Glutamatergic neuron (in vitro differentiated cells): Measurements from ENCODE around the gene APPL1. TPM values are rescaled to one million over a fixed set of nuclear protein-coding genes. Genes with fewer than 3 reads are reported as not detected.
"Not testable (repeated sequence)": the region's sequence is repeated elsewhere in the genome, so short reads cannot be mapped to it uniquely, and the experiment has no call there.

Experiments used
- DNase-seq: peaks from one replicate; pipeline ENCODE4 v3.0.0; 2022
- H3K27ac Mint-ChIP-seq: one replicate; pipeline ENCODE4 v1.8.0; 2020; ENCODE audit warnings: mild to moderate bottlenecking, mixed read lengths, inconsistent platforms; ENCODE audit not compliant: unreplicated experiment
- H3K27me3 Mint-ChIP-seq: one replicate; pipeline ENCODE4 v1.8.0; 2020; ENCODE audit warnings: mild to moderate bottlenecking, moderate library complexity, mixed read lengths, inconsistent platforms; ENCODE audit not compliant: unreplicated experiment
- H3K36me3 Mint-ChIP-seq: one replicate; pipeline ENCODE4 v1.8.0; 2020; ENCODE audit warnings: mild to moderate bottlenecking, mixed read lengths, inconsistent platforms; ENCODE audit not compliant: unreplicated experiment
- H3K4me1 Mint-ChIP-seq: one replicate; pipeline ENCODE4 v1.8.0; 2020; ENCODE audit warnings: mild to moderate bottlenecking, low read depth, mixed read lengths, inconsistent platforms; ENCODE audit not compliant: unreplicated experiment
- H3K4me3 Mint-ChIP-seq: one replicate; pipeline ENCODE4 v1.8.0; 2020; ENCODE audit warnings: mild to moderate bottlenecking, mixed read lengths, inconsistent platforms; ENCODE audit not compliant: unreplicated experiment
- H3K9me3 Mint-ChIP-seq: one replicate; pipeline ENCODE4 v1.8.0; 2020; ENCODE audit warnings: mild to moderate bottlenecking, moderate library complexity, mixed read lengths, inconsistent platforms; ENCODE audit not compliant: unreplicated experiment
- total RNA-seq: library from RNA; stranded (reverse); fragmentation: NEBNext Ultra II Directional; extraction: Animal tissue kit (Norgen Biotek cat#: 25700); gene quantifications from one replicate; pipeline ENCODE4 v1.2.1, GENCODE V29; 2021; ENCODE audit not compliant: unreplicated experiment
- TF ChIP-seq, protein P1 (sequence below): fragments of 200-600 bp; sonication (generic); IDR thresholded peaks from one replicate; pipeline ENCODE4 v1.5.0; 2021; ENCODE audit not compliant: partially characterized antibody, unreplicated experiment

Gene APPL1
- total RNA-seq, 1 donor from 2014 or later: 23.0 TPM

DNA sequence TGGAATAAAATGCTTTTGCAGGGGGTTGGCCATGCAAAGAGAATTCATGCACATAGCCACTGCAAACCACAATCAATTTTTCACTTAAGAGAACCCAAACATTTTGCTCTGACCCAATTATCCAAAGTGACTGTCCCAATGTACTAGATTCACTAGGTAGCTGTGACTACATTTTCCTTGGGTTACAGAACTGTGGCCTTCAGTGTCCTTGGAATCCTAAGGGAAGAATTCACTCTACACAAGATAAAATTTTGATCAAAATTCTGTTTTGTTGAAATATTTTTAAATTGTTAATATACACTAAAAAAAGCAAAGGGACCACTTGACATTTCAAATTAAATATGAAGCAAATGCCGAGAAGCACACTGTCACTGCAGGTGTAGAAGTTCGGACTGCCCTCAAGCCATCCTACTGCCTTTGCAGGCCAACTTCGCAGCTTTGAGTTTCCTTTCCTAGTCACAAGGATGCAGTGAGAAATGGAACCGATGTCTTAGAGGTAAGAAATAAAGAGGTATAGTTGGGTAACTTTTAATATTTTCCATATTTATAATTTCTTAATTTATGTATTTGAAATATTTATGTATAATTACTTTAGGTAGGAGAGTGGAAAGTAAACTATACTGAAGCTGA lies 65.5 kb downstream of the APPL1 start:
- no peaks in the 10 kb centered on the region for H3K27me3 Mint-ChIP-seq
- H3K4me1 Mint-ChIP-seq: no peaks in the 10 kb centered on the region
- no peaks in the 10 kb centered on the region for H3K36me3 Mint-ChIP-seq
- no peak overlapping the region for H3K4me3 Mint-ChIP-seq
- no peak overlapping the region for H3K27ac Mint-ChIP-seq
- no peak for DNase-seq
- TF ChIP-seq, protein P1, sequence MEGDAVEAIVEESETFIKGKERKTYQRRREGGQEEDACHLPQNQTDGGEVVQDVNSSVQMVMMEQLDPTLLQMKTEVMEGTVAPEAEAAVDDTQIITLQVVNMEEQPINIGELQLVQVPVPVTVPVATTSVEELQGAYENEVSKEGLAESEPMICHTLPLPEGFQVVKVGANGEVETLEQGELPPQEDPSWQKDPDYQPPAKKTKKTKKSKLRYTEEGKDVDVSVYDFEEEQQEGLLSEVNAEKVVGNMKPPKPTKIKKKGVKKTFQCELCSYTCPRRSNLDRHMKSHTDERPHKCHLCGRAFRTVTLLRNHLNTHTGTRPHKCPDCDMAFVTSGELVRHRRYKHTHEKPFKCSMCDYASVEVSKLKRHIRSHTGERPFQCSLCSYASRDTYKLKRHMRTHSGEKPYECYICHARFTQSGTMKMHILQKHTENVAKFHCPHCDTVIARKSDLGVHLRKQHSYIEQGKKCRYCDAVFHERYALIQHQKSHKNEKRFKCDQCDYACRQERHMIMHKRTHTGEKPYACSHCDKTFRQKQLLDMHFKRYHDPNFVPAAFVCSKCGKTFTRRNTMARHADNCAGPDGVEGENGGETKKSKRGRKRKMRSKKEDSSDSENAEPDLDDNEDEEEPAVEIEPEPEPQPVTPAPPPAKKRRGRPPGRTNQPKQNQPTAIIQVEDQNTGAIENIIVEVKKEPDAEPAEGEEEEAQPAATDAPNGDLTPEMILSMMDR: no peak
- no peaks in the 10 kb centered on the region for H3K9me3 Mint-ChIP-seq

DNA sequence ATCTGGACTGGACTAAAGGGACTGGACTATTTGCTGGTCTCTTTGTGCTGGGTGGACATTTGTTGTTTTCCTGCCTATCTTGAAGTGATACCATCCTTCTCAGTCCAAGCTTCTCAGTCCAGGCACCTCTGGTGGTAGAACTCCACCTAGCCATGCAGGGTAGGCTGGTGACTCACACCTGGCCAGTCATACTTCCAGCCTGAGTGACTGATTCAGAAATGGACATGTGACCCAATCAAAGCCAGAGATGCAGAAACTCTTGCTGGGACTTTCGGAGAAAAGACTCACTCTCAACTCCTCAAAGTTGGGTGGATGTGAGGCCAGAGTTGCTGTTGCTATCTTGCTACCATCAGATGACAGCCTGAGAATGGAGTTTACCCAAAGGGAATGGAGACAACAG lies 70.5 kb downstream of the APPL1 start:
- TF ChIP-seq, protein P1: no peak
- Mint-ChIP-seq H3K36me3 (no peaks in the 10 kb centered on the region), H3K27ac (no peak overlapping the region), H3K4me3 (no peak overlapping the region), H3K27me3 (no peaks in the 10 kb centered on the region), H3K9me3 (no peaks in the 10 kb centered on the region), H3K4me1 (no peaks in the 10 kb centered on the region)
- no peak for DNase-seq

DNA sequence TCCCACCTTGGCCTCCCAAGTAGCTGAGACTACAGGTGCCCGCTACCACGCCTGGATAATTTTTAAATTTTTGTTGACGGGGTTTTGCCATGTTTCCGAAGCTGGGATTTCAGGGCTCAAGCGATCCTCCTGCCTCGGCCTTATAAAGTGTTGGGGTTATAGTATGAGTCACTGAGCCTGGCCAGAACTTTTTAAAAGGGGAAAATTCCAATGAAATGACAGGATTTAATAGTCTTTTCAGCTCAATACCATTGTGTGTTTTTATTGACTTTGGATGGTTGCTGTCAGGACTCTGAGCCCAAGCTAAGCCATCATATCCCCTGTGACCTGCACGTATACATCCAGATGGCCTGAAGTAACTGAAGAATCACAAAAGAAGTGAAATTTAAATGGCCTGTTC lies 76.0 kb downstream of the APPL1 start:
- DNase-seq, H3K4me3 Mint-ChIP-seq, H3K27me3 Mint-ChIP-seq, H3K27ac Mint-ChIP-seq, H3K9me3 Mint-ChIP-seq, H3K36me3 Mint-ChIP-seq, H3K4me1 Mint-ChIP-seq: not testable (repeated sequence)

DNA sequence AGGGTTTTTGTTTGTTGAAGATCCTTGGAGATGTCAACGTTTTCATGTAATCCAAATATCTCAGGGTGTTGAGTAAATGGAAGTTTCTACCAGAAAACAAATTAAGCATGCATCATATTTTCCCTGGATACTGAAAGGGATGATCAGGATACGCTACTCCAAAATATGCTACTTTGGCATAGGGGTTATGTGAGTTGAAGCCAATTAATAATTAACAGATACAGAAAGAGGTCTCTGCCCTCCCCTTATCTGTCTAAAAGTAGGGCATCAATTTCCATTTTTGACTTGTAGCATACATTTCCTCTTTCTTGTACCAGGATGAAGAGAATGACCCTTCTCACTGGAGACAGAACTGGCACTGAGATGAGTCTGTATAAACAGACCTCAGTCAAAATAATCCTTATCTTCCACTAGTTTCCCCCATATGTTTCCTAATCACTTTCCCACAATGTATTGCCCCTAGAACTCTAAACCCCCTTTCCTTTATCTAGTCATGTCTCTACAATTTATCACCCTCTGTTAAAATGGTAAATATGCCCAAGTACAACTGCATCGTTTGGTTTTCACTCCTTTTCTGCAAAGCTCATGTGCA lies 82.3 kb downstream of the APPL1 start:
- Mint-ChIP-seq H3K9me3 (no peaks in the 10 kb centered on the region), H3K27ac (no peak overlapping the region), H3K36me3 (no peaks in the 10 kb centered on the region), H3K4me1 (no peaks in the 10 kb centered on the region), H3K27me3 (no peaks in the 10 kb centered on the region), H3K4me3 (no peak overlapping the region)
- DNase-seq: no peak
- TF ChIP-seq, protein P1: no peak

DNA sequence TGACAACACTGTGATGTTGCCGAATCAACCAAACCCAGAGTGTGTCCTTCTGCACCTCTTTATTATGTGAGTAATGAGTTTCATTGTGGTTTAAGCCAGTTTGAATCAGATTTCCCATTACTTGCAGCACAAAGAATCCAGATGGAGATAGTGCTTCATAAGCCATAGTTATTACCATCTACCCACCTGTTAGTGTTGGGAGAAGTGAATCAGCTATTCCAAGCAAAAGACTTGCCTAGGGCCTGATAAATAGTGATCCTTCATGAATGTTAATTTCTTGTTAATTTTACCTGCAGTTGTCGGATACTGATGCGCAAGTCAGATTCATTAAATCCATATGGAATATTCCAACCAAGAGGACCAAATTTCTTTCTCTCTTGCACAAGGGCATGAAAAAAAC lies 86.7 kb downstream of the APPL1 start:
- no peak for DNase-seq
- TF ChIP-seq, protein P1: no peak
- Mint-ChIP-seq H3K4me3 (no peak overlapping the region), H3K4me1 (no peaks in the 10 kb centered on the region), H3K9me3 (no peaks in the 10 kb centered on the region), H3K27ac (no peak overlapping the region), H3K27me3 (peaks cover 1% of the 10 kb centered on the region), H3K36me3 (peaks cover 5% of the 10 kb centered on the region)

Other genes starting within 250 kb of the APPL1 start
- gene SPATA12, start 167.1 kb upstream of the APPL1 start, total RNA-seq: not detected
- 31.1 TPM for gene IL17RD, start 62.4 kb upstream of the APPL1 start, total RNA-seq
- not detected for gene HESX1, start 27.8 kb upstream of the APPL1 start, total RNA-seq
- gene ASB14, start 65.0 kb downstream of the APPL1 start, total RNA-seq: not detected